HCT116 (cell line): Measurements from ENCODE around the gene EVX2. TPM values are rescaled to one million over a fixed set of nuclear protein-coding genes. Genes with fewer than 3 reads are reported as not detected.

Experiments
- ATAC-seq: fragments of 200-7000 bp; cut with Tn5 transposase; 2 replicates; pipeline ENCODE4 v1.9.1; 2020; ENCODE audit warnings: mild to moderate bottlenecking, moderate library complexity
- BruUV-seq: library from RNA; stranded (reverse); fragments of 400-500 nt; replicated peaks from 2 replicates; lab custom pipeline; 2021; lab: Mats Ljungman, UMichigan
- CTCF ChIA-PET: fragments of 300-600 bp; sonication (Branson Sonifier 250); formaldehyde crosslinking; loops from one replicate; lab custom pipeline; 2021; ENCODE audit warnings: antibody characterized with exemption; lab: Charles Lee
- POLR2A ChIA-PET: fragments of 300-600, 350-600 bp; sonication (Branson Sonifier 250); formaldehyde crosslinking; loops from one replicate; lab custom pipeline; 2021; ENCODE audit warnings: antibody characterized with exemption; lab: Charles Lee
- RAD21 ChIA-PET, 2 experiments: fragments of 300-600 bp; sonication (Branson Sonifier 250); formaldehyde crosslinking; loops; one replicate each; lab custom pipeline; 2023; ENCODE audit warnings: low total read pairs in 2 of 2; ENCODE audit not compliant: uncharacterized antibody in 2 of 2, unreplicated experiment in 2 of 2, low non-redundant PET in 1 of 2; lab: Charles Lee
- DNase-seq: peaks from one replicate; pipeline ENCODE4 v3.0.0-alpha.2; 2010; ENCODE audit warnings: low read depth, low spot score
- H2AFZ ChIP-seq: fragments of 200-600 bp; shearing (Covaris generic), sonication (generic); 2 replicates; pipeline ENCODE4 v1.6.1; 2017; ENCODE audit warnings: low read depth, mixed run types, mixed read lengths, antibody characterized with exemption, low read length; ENCODE audit not compliant: poor library complexity, severe bottlenecking
- H3K27ac ChIP-seq: 2 replicates; pipeline ENCODE4 v1.5.1; 2012; ENCODE audit warnings: low read depth, low read length
- H3K27me3 ChIP-seq: fragments of 200-600 bp; sonication (generic); 2 replicates; pipeline ENCODE4 v1.6.1; 2016; ENCODE audit warnings: mixed run types, low read length, mixed read lengths; ENCODE audit not compliant: insufficient read depth
- H3K36me3 ChIP-seq, 2 experiments: fragments of 200-500 bp in 1 of 2; fragments of 200-600 bp in 1 of 2; sonication (Bioruptor generic) in 1 of 2; sonication (generic) in 1 of 2; 2 replicates each; pipeline versions ENCODE4 v1.5.1 to v1.6.1; 2014 to 2016; ENCODE audit warnings: low read length in 2 of 2, inconsistent platforms in 1 of 2, mixed read lengths in 1 of 2, mixed run types in 1 of 2; ENCODE audit not compliant: insufficient read depth in 2 of 2, control insufficient read depth in 1 of 2
- H3K4me1 ChIP-seq, 2 experiments: fragments of 200-600 bp in 1 of 2; sonication (generic) in 1 of 2; 2 replicates each; pipeline versions ENCODE4 v1.5.1 to v1.6.1; 2012 to 2017; ENCODE audit warnings: low read length in 2 of 2, inconsistent platforms in 1 of 2, mild to moderate bottlenecking in 1 of 2, mixed read lengths in 1 of 2, mixed run types in 1 of 2, moderate library complexity in 1 of 2; ENCODE audit not compliant: insufficient read depth in 2 of 2, control insufficient read depth in 1 of 2
- H3K4me2 ChIP-seq: fragments of 200-600 bp; sonication (generic); 2 replicates; pipeline ENCODE4 v1.6.1; 2017; ENCODE audit warnings: mixed run types, low read length, mixed read lengths
- H3K4me3 ChIP-seq, 2 experiments: fragments of 200-600 bp in 1 of 2; sonication (generic) in 1 of 2; replicated peaks in 1 of 2; 2 replicates each; pipeline ENCODE4 v1.5.1; 2011 to 2016; ENCODE audit warnings: low read length in 2 of 2, control low read depth in 1 of 2, low read depth in 1 of 2, mild to moderate bottlenecking in 1 of 2, mixed read lengths in 1 of 2, mixed run types in 1 of 2
- H3K79me2 ChIP-seq: fragments of 200-600 bp; sonication (generic); 2 replicates; pipeline ENCODE4 v1.6.1; 2017; ENCODE audit warnings: mild to moderate bottlenecking, mixed run types, low read length, moderate library complexity, mixed read lengths; ENCODE audit not compliant: insufficient read depth
- H3K9ac ChIP-seq: fragments of 200-600 bp; sonication (generic); 2 replicates; pipeline ENCODE4 v1.6.1; 2016; ENCODE audit warnings: low read length, mixed read lengths
- H3K9me2 ChIP-seq: fragments of 200-600 bp; sonication (generic), shearing (Covaris generic); 2 replicates; pipeline ENCODE4 v1.6.1; 2017; ENCODE audit warnings: mixed run types, mild to moderate bottlenecking, moderate library complexity; ENCODE audit not compliant: insufficient read depth
- H3K9me3 ChIP-seq, 2 experiments: fragments of 200-500 bp in 1 of 2; fragments of 200-600 bp in 1 of 2; sonication (Bioruptor generic) in 1 of 2; sonication (generic) in 1 of 2; 2 replicates each; pipeline ENCODE4 v1.6.1; 2014 to 2017; ENCODE audit warnings: low read length in 2 of 2, mixed read lengths in 2 of 2, inconsistent platforms in 1 of 2, low read depth in 1 of 2, mild to moderate bottlenecking in 1 of 2, mixed run types in 1 of 2, moderate library complexity in 1 of 2; ENCODE audit not compliant: control insufficient read depth in 1 of 2, insufficient read depth in 1 of 2
- H4K20me1 ChIP-seq: fragments of 200-600 bp; sonication (generic), shearing (Covaris generic); 2 replicates; pipeline ENCODE4 v1.6.1; 2017; ENCODE audit warnings: mixed run types, mild to moderate bottlenecking, moderate library complexity; ENCODE audit not compliant: insufficient read depth
- CEBPB ChIP-seq: IDR thresholded peaks from 2 replicates; pipeline ENCODE4 v1.6.1; 2012; ENCODE audit warnings: low read depth
- EGR1 ChIP-seq: IDR thresholded peaks from 2 replicates; pipeline ENCODE4 v1.6.1; 2012; ENCODE audit warnings: low read depth
- ELF1 ChIP-seq: IDR thresholded peaks from 2 replicates; pipeline ENCODE4 v1.6.1; 2012; ENCODE audit warnings: low read depth, borderline replicate concordance
- EZH2 ChIP-seq: fragments of 200-600 bp; sonication (generic); IDR thresholded peaks from 2 replicates; pipeline ENCODE4 v1.6.1; 2017; ENCODE audit warnings: antibody characterized with exemption, mixed run types
- EZH2phosphoT487 ChIP-seq: fragments of 200-600 bp; IDR thresholded peaks from 2 replicates; pipeline ENCODE4 v1.6.1; 2018; ENCODE audit warnings: antibody characterized with exemption, borderline replicate concordance
- POLR2AphosphoS5 ChIP-seq: IDR thresholded peaks from 2 replicates; pipeline ENCODE4 v1.6.1; 2011; ENCODE audit warnings: mild to moderate bottlenecking, low read depth, low read length, moderate library complexity
- TCF7L2 ChIP-seq: IDR thresholded peaks from 2 replicates; pipeline ENCODE4 v1.7.0; 2011; ENCODE audit warnings: borderline replicate concordance, inconsistent platforms; ENCODE audit not compliant: insufficient read depth, insufficient read length; ENCODE audit errors: extremely low read depth
- intact Hi-C: fragments of 100-400 bp; cut with micrococcal nuclease; formaldehyde crosslinking; loops from 2 replicates; pipeline ENCODE4 v1.10.0; 2022
- total RNA-seq: library from RNA; stranded (reverse); gene quantifications from one replicate; pipeline ENCODE4 v1.2.1, GENCODE V29; 2021; ENCODE audit not compliant: unreplicated experiment
- TF ChIP-seq, protein P1 (sequence below), 3 experiments: fragments of 200-600 bp in 1 of 3; sonication (generic) in 1 of 3; IDR thresholded peaks in 2 of 3; conservative IDR thresholded peaks in 1 of 3; 2 replicates each; pipeline ENCODE4 v1.5.1; 2012 to 2017; ENCODE audit warnings: low read depth in 2 of 3, low read length in 2 of 3, antibody characterized with exemption in 1 of 3, borderline replicate concordance in 1 of 3, control low read depth in 1 of 3, mild to moderate bottlenecking in 1 of 3, mixed read lengths in 1 of 3, mixed run types in 1 of 3, moderate library complexity in 1 of 3; ENCODE audit not compliant: insufficient read depth in 1 of 3
- TF ChIP-seq, protein P2 (sequence below): IDR thresholded peaks from 2 replicates; pipeline ENCODE4 v1.6.1; 2012

EVX2 gene
- total RNA-seq, 1 experiment from 2014 or later, result not detected

GRCh38 chr2:176104316-176105077, 20.7 kb upstream of the EVX2 start:
- ATAC-seq (no peak), DNase-seq (no peak)
- Histone ChIP-seq H3K27ac (no peak overlapping the region), H3K9me3 (no peaks in the 10 kb centered on the region), H2AFZ (no peak overlapping the region), H3K27me3 (no peaks in the 10 kb centered on the region), H3K79me2 (no peaks in the 10 kb centered on the region), H3K9ac (no peak overlapping the region), H3K36me3 (no peaks in the 10 kb centered on the region), H3K9me2 (no peaks in the 10 kb centered on the region), H3K4me3 (no peak overlapping the region)
- BruUV-seq, result no TSS peak
- CTCF ChIA-PET, result no interaction called here
- POLR2A ChIA-PET, result no interaction called here
- RAD21 ChIA-PET, result no interaction called here
- intact Hi-C loops, result no loop called here
- TF ChIP-seq CEBPB, result no peak
- TF ChIP-seq TCF7L2, result no peak
- no peak for TF ChIP-seq EZH2phosphoT487
- TF ChIP-seq, protein P1, sequence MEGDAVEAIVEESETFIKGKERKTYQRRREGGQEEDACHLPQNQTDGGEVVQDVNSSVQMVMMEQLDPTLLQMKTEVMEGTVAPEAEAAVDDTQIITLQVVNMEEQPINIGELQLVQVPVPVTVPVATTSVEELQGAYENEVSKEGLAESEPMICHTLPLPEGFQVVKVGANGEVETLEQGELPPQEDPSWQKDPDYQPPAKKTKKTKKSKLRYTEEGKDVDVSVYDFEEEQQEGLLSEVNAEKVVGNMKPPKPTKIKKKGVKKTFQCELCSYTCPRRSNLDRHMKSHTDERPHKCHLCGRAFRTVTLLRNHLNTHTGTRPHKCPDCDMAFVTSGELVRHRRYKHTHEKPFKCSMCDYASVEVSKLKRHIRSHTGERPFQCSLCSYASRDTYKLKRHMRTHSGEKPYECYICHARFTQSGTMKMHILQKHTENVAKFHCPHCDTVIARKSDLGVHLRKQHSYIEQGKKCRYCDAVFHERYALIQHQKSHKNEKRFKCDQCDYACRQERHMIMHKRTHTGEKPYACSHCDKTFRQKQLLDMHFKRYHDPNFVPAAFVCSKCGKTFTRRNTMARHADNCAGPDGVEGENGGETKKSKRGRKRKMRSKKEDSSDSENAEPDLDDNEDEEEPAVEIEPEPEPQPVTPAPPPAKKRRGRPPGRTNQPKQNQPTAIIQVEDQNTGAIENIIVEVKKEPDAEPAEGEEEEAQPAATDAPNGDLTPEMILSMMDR (IDR thresholded peaks at IDR 0.05 in 2 of 3, conservative IDR thresholded peaks at IDR 0.05 in 1 of 3; ENCODE audit: borderline replicate concordance in 1 of 3, insufficient read depth in 1 of 3, low read depth in 2 of 3, low read length in 2 of 3), result no peak
- no peak for TF ChIP-seq POLR2AphosphoS5
- no peak for TF ChIP-seq EGR1
- TF ChIP-seq, protein P2, sequence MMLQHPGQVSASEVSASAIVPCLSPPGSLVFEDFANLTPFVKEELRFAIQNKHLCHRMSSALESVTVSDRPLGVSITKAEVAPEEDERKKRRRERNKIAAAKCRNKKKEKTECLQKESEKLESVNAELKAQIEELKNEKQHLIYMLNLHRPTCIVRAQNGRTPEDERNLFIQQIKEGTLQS, result no peak
- TF ChIP-seq ELF1, result no peak
- no peak for TF ChIP-seq EZH2
- TF ChIP-seq, all 23 proteins: peak for 0
- peaks cover 0 to 11% of the 10 kb centered on the region in 2 experiments; a peak in 1 of 4 replicates for H3K4me1 ChIP-seq
- H3K4me2 ChIP-seq, result no peak overlapping the region
- H4K20me1 ChIP-seq, result no peaks in the 10 kb centered on the region
